Prostate gland (tissue), 2 donors: ENCODE data around the gene PBXIP1. TPM values are rescaled to one million over a fixed set of nuclear protein-coding genes. Genes with fewer than 3 reads are reported as not detected.

Source experiments
- DNase-seq: peaks from one replicate; pipeline ENCODE4 v3.0.0-alpha.2; 2019; ENCODE audit warnings: low spot score
- H3K27ac ChIP-seq, 2 donors: fragments of 200-600 bp; sonication (generic); 2 replicates each; pipeline ENCODE4 v1.5.1; 2017 to 2019
- H3K27me3 ChIP-seq: fragments of 200-600 bp; sonication (generic); replicated peaks from 2 replicates; pipeline ENCODE4 v1.5.1; 2019; ENCODE audit not compliant: insufficient read depth
- H3K36me3 ChIP-seq, 2 donors: fragments of 200-600 bp; sonication (generic); 1 replicate in 1 of 2; 2 replicates in 1 of 2; pipeline versions ENCODE4 v1.5.1 to v1.8.1; 2017 to 2019
- H3K4me1 ChIP-seq: fragments of 200-600 bp; sonication (generic); replicated peaks from 2 replicates; pipeline ENCODE4 v1.5.1; 2019
- H3K4me3 ChIP-seq, 2 donors: fragments of 200-600 bp; sonication (generic); 2 replicates each; pipeline ENCODE4 v1.5.1; 2017 to 2019
- H3K9me3 ChIP-seq: fragments of 200-600 bp; sonication (generic); 2 replicates; pipeline ENCODE4 v1.5.1; 2017
- POLR2A ChIP-seq: fragments of 450-650 bp; IDR thresholded peaks from one replicate; pipeline ENCODE4 v1.6.1; 2016; ENCODE audit warnings: antibody characterized with exemption, mild to moderate bottlenecking
- POLR2AphosphoS5 ChIP-seq: sonication (generic); formaldehyde crosslinking; IDR thresholded peaks from one replicate; pipeline ENCODE4 v1.6.1; 2017; ENCODE audit warnings: antibody characterized with exemption
- WGBS: methylation state at CpG from one replicate; pipeline ENCODE4 v1.1.5; 2018; 5-methylcytosine and 5-hydroxymethylcytosine counted together
- intact Hi-C: fragments of 100-400 bp; cut with DNase I; formaldehyde crosslinking; loops from one replicate; pipeline ENCODE4 v1.14.2; 2022
- total RNA-seq, 2 donors: library from RNA; depleted of rRNA; stranded (reverse); fragments of >200 nt; gene quantifications; one replicate each; pipeline ENCODE4 v1.1.0, GENCODE V29; 2016
- TF ChIP-seq, protein P1 (sequence below), 4 experiments: fragments of 200-600 bp in 2 of 4; fragments of 450-650 bp in 2 of 4; sonication (generic) in 2 of 4; IDR thresholded peaks; 1 replicate in 3 of 4; 2 replicates in 1 of 4; pipeline ENCODE4 v1.5.1; 2016 to 2019; ENCODE audit warnings: antibody characterized with exemption in 4 of 4, mild to moderate bottlenecking in 2 of 4, moderate library complexity in 2 of 4

Gene PBXIP1
- total RNA-seq, 2 donors from 2014 or later = 113 to 140 TPM

GRCh38 chr1:154960446-154961136 is 4.7 kb upstream of the PBXIP1 start:
- intact Hi-C loops = loop anchor here (5.0 kb wide), 2 partner anchors 37 to 92 kb away; partner anchors contain the start of gene ADAM15
- Histone ChIP-seq H3K4me1 (peaks cover 16% of the 10 kb centered on the region), H3K36me3 (peaks cover 0 to 7% of the 10 kb centered on the region in 2 donors), H3K27ac (peak overlapping the region; percentile 98 to 99), H3K27me3 (no peaks in the 10 kb centered on the region), H3K4me3 (peak overlapping the region; percentile 70 to 88), H3K9me3 (no peaks in the 10 kb centered on the region)
- 25% methylated on average over 10 of the region's 10 CpGs for WGBS
- no peak for TF ChIP-seq POLR2A
- TF ChIP-seq, protein P1, sequence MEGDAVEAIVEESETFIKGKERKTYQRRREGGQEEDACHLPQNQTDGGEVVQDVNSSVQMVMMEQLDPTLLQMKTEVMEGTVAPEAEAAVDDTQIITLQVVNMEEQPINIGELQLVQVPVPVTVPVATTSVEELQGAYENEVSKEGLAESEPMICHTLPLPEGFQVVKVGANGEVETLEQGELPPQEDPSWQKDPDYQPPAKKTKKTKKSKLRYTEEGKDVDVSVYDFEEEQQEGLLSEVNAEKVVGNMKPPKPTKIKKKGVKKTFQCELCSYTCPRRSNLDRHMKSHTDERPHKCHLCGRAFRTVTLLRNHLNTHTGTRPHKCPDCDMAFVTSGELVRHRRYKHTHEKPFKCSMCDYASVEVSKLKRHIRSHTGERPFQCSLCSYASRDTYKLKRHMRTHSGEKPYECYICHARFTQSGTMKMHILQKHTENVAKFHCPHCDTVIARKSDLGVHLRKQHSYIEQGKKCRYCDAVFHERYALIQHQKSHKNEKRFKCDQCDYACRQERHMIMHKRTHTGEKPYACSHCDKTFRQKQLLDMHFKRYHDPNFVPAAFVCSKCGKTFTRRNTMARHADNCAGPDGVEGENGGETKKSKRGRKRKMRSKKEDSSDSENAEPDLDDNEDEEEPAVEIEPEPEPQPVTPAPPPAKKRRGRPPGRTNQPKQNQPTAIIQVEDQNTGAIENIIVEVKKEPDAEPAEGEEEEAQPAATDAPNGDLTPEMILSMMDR (IDR thresholded peaks at IDR 0.05) = no peak
- TF ChIP-seq POLR2AphosphoS5 = no peak
- no peak for DNase-seq

- 84% methylated on average over 7 of the region's 7 CpGs for WGBS
- no peak for TF ChIP-seq POLR2A
- TF ChIP-seq, protein P1 (IDR thresholded peaks at IDR 0.05) = no peak
- TF ChIP-seq POLR2AphosphoS5 = no peak
- no peak overlapping the region for H3K27ac ChIP-seq
- no peaks in the 10 kb centered on the region for H3K9me3 ChIP-seq
- intact Hi-C loops = no loop called here
- H3K4me3 ChIP-seq = no peak overlapping the region
- no peaks in the 10 kb centered on the region for H3K27me3 ChIP-seq
- DNase-seq = no peak
- no peaks in the 10 kb centered on the region for H3K36me3 ChIP-seq
- H3K4me1 ChIP-seq = peaks cover 26% of the 10 kb centered on the region
Measured at GRCh38 chr1:154959426-154959780, 3.5 kb upstream of the PBXIP1 start.

- H3K27me3 ChIP-seq = no peaks in the 10 kb centered on the region
- H3K36me3 ChIP-seq = no peaks in the 10 kb centered on the region
- intact Hi-C loops = no loop called here
- peaks cover 26% of the 10 kb centered on the region for H3K4me1 ChIP-seq
- no peaks in the 10 kb centered on the region for H3K9me3 ChIP-seq
- H3K4me3 ChIP-seq = no peak overlapping the region
- no peak for TF ChIP-seq POLR2AphosphoS5
- TF ChIP-seq, protein P1 (IDR thresholded peaks at IDR 0.05) = no peak
- no peak overlapping the region for H3K27ac ChIP-seq
- DNase-seq = no peak
- WGBS = 86% methylated on average over 15 of the region's 16 CpGs
Measured at GRCh38 chr1:154958681-154959425, 3.0 kb upstream of the PBXIP1 start.

DNA sequence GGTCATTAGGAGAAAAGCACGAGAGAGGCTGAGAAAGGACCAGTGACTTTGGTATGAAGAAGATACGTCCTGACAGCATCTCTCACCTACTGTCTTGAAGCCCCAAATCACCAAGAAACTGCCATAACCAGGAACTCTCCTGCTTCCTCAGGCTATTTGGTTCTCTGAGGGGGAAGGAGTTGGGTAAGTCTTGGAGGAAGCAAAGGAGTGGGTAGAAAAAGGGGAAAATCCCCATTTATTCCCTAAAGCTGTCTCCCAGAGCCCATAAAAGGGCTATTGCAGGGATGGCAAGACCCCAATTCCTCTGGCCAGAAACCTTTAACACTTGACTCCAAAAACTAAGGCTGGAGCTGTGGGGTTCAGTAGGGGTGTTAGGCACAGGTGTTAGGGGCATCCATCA is 2.1 kb upstream of the PBXIP1 start:
- TF ChIP-seq, protein P1 (IDR thresholded peaks at IDR 0.05) = no peak
- no peak for TF ChIP-seq POLR2A
- TF ChIP-seq POLR2AphosphoS5 = no peak
- H3K36me3 ChIP-seq = no peaks in the 10 kb centered on the region
- intact Hi-C loops = no loop called here
- H3K4me3 ChIP-seq = no peak overlapping the region
- no peak for DNase-seq
- no peak overlapping the region for H3K27ac ChIP-seq
- H3K4me1 ChIP-seq = peaks cover 31% of the 10 kb centered on the region
- H3K27me3 ChIP-seq = no peaks in the 10 kb centered on the region
- whole genome bisulfite sequencing = 70% methylated on average over 2 of the region's 2 CpGs
- no peaks in the 10 kb centered on the region for H3K9me3 ChIP-seq
